ENCODE measurements around the gene PROX2. TPM values are rescaled to one million over a fixed set of nuclear protein-coding genes. Genes with fewer than 3 reads are reported as not detected.

Gene PROX2
- total and polyA plus RNA-seq, 9 of the 15 experiments (the other 6 are each of a cell fraction or from before 2014, with no cell fraction given): not detected

DNA sequence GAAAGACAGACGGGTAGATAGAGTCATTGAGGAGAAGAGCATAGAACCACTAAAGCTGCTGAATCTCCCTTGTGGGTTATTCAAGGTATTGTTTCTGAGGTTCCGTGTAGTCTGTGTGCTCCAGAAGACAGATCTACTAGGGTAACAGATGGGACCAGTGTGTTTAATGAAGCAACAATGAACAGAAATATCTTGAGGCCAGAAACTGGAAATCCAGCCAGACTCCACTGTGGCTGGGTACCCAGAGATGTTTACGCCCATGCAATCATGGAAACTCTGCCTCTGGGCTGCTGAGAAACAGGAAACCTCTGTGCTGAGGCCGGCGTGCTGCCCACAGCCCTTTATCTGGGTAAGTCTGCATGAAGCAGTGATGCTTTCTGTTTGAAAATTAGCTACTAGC is 8.3 kb downstream of the PROX2 start:
- ChIA-PET CTCF (ENCODE audit: low intra/inter-chr PET ratio) (no interaction called here), POLR2A (interaction anchor here (0.6 to 1.4 kb wide), 4 partner anchors 11 to 37 kb away, joined by 3 to 4 read pairs (median 3); no protein-coding TSS in a partner anchor)
- Histone ChIP-seq H3K9ac (ENCODE audit: insufficient read depth in 1 of 2, low read depth in 2 of 2, low read length in 2 of 2) (no peak overlapping the region), H3K4me1 (replicated peaks in 1 of 2; ENCODE audit: control insufficient read depth in 2 of 2, insufficient read depth in 2 of 2, low read length in 2 of 2) (no peaks in the 10 kb centered on the region; a peak in 1 of 5 replicates), H3K9me3 (replicated peaks; ENCODE audit: control insufficient read depth, insufficient read depth, low read depth, low read length) (no peaks in the 10 kb centered on the region), H4K20me1 (replicated peaks; ENCODE audit: control insufficient read depth, insufficient read depth, low read length) (no peaks in the 10 kb centered on the region), H2AFZ (ENCODE audit: low read depth, low read length) (0 out of 2 replicates have a peak overlapping the region, but pooled peaks have one; percentile 45), H3K9me1 (ENCODE audit: control insufficient read depth, insufficient read depth, low read length) (no peaks in the 10 kb centered on the region), H3K27ac (ENCODE audit: extremely low read depth, low read depth, low read length) (no peak overlapping the region), H3K27me3 (ENCODE audit: control insufficient read depth in 2 of 2, insufficient read depth in 2 of 2, low read length in 2 of 2) (no peaks in the 10 kb centered on the region), H3K79me2 (ENCODE audit: control insufficient read depth, insufficient read depth, low read length) (no peaks in the 10 kb centered on the region), H3K4me3 (no peak overlapping the region), H3K4me2 (ENCODE audit: insufficient read depth, low read length) (no peak overlapping the region), H3K36me3 (ENCODE audit: control insufficient read depth, insufficient read depth, low read length) (no peaks in the 10 kb centered on the region)
- no peak; the same call in 2 of the 3 replicates for ATAC-seq
- intact Hi-C loops (cut with micrococcal nuclease) (no loop called here), in situ Hi-C loops (cut with MboI) (loop anchor here (10.0 kb wide), 1 partner anchor 437 kb away; no protein-coding TSS in a partner anchor)
- TF ChIP-seq NFRKB (IDR thresholded peaks at IDR 0.05; ENCODE audit: low read depth): no peak
- TF ChIP-seq, protein P1, sequence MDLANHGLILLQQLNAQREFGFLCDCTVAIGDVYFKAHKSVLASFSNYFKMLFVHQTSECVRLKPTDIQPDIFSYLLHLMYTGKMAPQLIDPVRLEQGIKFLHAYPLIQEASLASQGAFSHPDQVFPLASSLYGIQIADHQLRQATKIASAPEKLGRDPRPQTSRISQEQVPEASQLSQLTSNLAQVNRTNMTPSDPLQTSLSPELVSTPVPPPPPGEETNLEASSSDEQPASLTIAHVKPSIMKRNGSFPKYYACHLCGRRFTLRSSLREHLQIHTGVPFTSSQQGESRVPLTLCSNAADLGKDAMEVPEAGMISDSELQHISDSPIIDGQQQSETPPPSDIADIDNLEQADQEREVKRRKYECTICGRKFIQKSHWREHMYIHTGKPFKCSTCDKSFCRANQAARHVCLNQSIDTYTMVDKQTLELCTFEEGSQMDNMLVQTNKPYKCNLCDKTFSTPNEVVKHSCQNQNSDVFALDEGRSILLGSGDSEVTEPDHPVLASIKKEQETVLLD (IDR thresholded peaks at IDR 0.05): no peak
- TF ChIP-seq NCOA4 (IDR thresholded peaks at IDR 0.05; ENCODE audit: partially characterized antibody): no peak
- TF ChIP-seq SP1 (CRISPR knock-in tag; IDR thresholded peaks at IDR 0.05): no peak
- BruUV-seq (replicated peaks): no TSS peak
- DNase-seq (ENCODE audit: extremely low read depth in 1 of 4, low spot score in 3 of 4): no peak
- 9% methylated on average over 5 of the region's 5 CpGs for WGBS (ENCODE audit: insufficient coverage, low coverage, missing lambda C conversion rate)
- FAIRE-seq: no peak
